Mononuclear cell (primary cell): Measurements from ENCODE around the gene SDK1. TPM values are rescaled to one million over a fixed set of nuclear protein-coding genes. Genes with fewer than 3 reads are reported as not detected.
"Not testable (repeated sequence)": the region's sequence is repeated elsewhere in the genome, so short reads cannot be mapped to it uniquely, and the experiment has no call there.

Source experiments
- H3K27me3 ChIP-seq: 2 replicates; pipeline ENCODE4 v1.6.0; 2011; ENCODE audit warnings: low read length, control low read depth; ENCODE audit not compliant: insufficient read depth
- H3K4me1 ChIP-seq: 2 replicates; pipeline ENCODE4 v1.5.1; 2011; ENCODE audit warnings: mild to moderate bottlenecking, low read length, control low read depth; ENCODE audit not compliant: insufficient read depth
- H3K4me3 ChIP-seq: 2 replicates; pipeline ENCODE4 v1.5.1; 2011; ENCODE audit warnings: mild to moderate bottlenecking, low read length, moderate library complexity
- H3K9me3 ChIP-seq: 2 replicates; pipeline ENCODE4 v1.5.1; 2011; ENCODE audit warnings: low read depth, mild to moderate bottlenecking, control low read depth, low read length
- total RNA-seq: library from RNA; depleted of rRNA; stranded (reverse); fragments of >200 nt; gene quantifications from one replicate; pipeline ENCODE4 v1.2.3, GENCODE V29; 2012

Gene SDK1
- total RNA-seq, 1 donor, result 0.31 TPM

GRCh38 chr7:3747467-3747866, 446.4 kb downstream of the SDK1 start:
- H3K4me1 ChIP-seq, result no peaks in the 10 kb centered on the region
- no peak overlapping the region for H3K4me3 ChIP-seq
- H3K27me3 ChIP-seq, result no peaks in the 10 kb centered on the region
- no peaks in the 10 kb centered on the region for H3K9me3 ChIP-seq

GRCh38 chr7:3748389-3748788, 447.3 kb downstream of the SDK1 start:
- Histone ChIP-seq H3K4me1 (no peaks in the 10 kb centered on the region), H3K27me3 (no peaks in the 10 kb centered on the region), H3K4me3 (no peak overlapping the region), H3K9me3 (no peaks in the 10 kb centered on the region)

GRCh38 chr7:3753868-3754267, 452.8 kb downstream of the SDK1 start:
- H3K4me3 ChIP-seq, result no peak overlapping the region
- no peaks in the 10 kb centered on the region for H3K9me3 ChIP-seq
- H3K27me3 ChIP-seq, result no peaks in the 10 kb centered on the region
- H3K4me1 ChIP-seq, result no peaks in the 10 kb centered on the region

- Histone ChIP-seq H3K4me3 (no peak overlapping the region), H3K27me3 (no peaks in the 10 kb centered on the region), H3K4me1 (no peaks in the 10 kb centered on the region), H3K9me3 (no peaks in the 10 kb centered on the region)
Measured at GRCh38 chr7:3754493-3755341, 453.7 kb downstream of the SDK1 start.

GRCh38 chr7:3755778-3756453, 454.9 kb downstream of the SDK1 start:
- not testable (repeated sequence) for H3K9me3 ChIP-seq, H3K4me3 ChIP-seq, H3K4me1 ChIP-seq

GRCh38 chr7:3757059-3757458, 456.0 kb downstream of the SDK1 start:
- H3K27me3 ChIP-seq, result no peaks in the 10 kb centered on the region
- H3K4me3 ChIP-seq, result no peak overlapping the region
- no peaks in the 10 kb centered on the region for H3K4me1 ChIP-seq
- H3K9me3 ChIP-seq, result no peaks in the 10 kb centered on the region

More at GRCh38 chr7:3755778-3756453, 454.9 kb downstream of the SDK1 start:
- not testable (repeated sequence) for H3K27me3 ChIP-seq

- Histone ChIP-seq H3K27me3 (no peaks in the 10 kb centered on the region), H3K4me1 (no peaks in the 10 kb centered on the region), H3K4me3 (no peak overlapping the region), H3K9me3 (no peaks in the 10 kb centered on the region)
Measured at GRCh38 chr7:3760651-3761050, 459.6 kb downstream of the SDK1 start.

GRCh38 chr7:3762146-3762831, 461.2 kb downstream of the SDK1 start:
- Histone ChIP-seq H3K27me3 (no peaks in the 10 kb centered on the region), H3K4me3 (no peak overlapping the region)

GRCh38 chr7:3767917-3768777, 467.1 kb downstream of the SDK1 start:
- H3K4me3 ChIP-seq, result no peak overlapping the region
- no peaks in the 10 kb centered on the region for H3K4me1 ChIP-seq
- no peaks in the 10 kb centered on the region for H3K9me3 ChIP-seq
- no peaks in the 10 kb centered on the region for H3K27me3 ChIP-seq

More at GRCh38 chr7:3762146-3762831, 461.2 kb downstream of the SDK1 start:
- H3K4me1 ChIP-seq, result no peaks in the 10 kb centered on the region
- no peaks in the 10 kb centered on the region for H3K9me3 ChIP-seq

GRCh38 chr7:3771906-3772305, 470.9 kb downstream of the SDK1 start:
- no peaks in the 10 kb centered on the region for H3K9me3 ChIP-seq
- H3K4me3 ChIP-seq, result no peak overlapping the region
- H3K27me3 ChIP-seq, result no peaks in the 10 kb centered on the region
- H3K4me1 ChIP-seq, result no peaks in the 10 kb centered on the region

- no peaks in the 10 kb centered on the region for H3K4me1 ChIP-seq
- peaks cover 14% of the 10 kb centered on the region for H3K9me3 ChIP-seq
- no peaks in the 10 kb centered on the region for H3K27me3 ChIP-seq
- H3K4me3 ChIP-seq, result no peak overlapping the region
Measured at GRCh38 chr7:3778345-3778744, 477.3 kb downstream of the SDK1 start.

- Histone ChIP-seq H3K4me1 (no peaks in the 10 kb centered on the region), H3K9me3 (peaks cover 14% of the 10 kb centered on the region), H3K4me3 (no peak overlapping the region), H3K27me3 (no peaks in the 10 kb centered on the region)
Measured at GRCh38 chr7:3780016-3780415, 479.0 kb downstream of the SDK1 start.

- no peak overlapping the region for H3K4me3 ChIP-seq
- peaks cover 14% of the 10 kb centered on the region for H3K9me3 ChIP-seq
- no peaks in the 10 kb centered on the region for H3K27me3 ChIP-seq
- H3K4me1 ChIP-seq, result no peaks in the 10 kb centered on the region
Measured at GRCh38 chr7:3780525-3780924, 479.5 kb downstream of the SDK1 start.

GRCh38 chr7:3781607-3782006, 480.6 kb downstream of the SDK1 start:
- Histone ChIP-seq H3K9me3 (peaks cover 14% of the 10 kb centered on the region), H3K4me1 (no peaks in the 10 kb centered on the region), H3K4me3 (no peak overlapping the region), H3K27me3 (no peaks in the 10 kb centered on the region)
